H9 (cell line): ENCODE measurements around the gene NAXD. TPM values are rescaled to one million over a fixed set of nuclear protein-coding genes. Genes with fewer than 3 reads are reported as not detected.

Experiments
- DNase-seq: peaks from one replicate; pipeline ENCODE4 v3.0.0-alpha.2; 2017
- H2AFZ ChIP-seq: one replicate; pipeline ENCODE4 v1.6.1; 2013; ENCODE audit warnings: mild to moderate bottlenecking, low read length, control low read depth, moderate library complexity
- H2AK5ac ChIP-seq: 2 replicates; pipeline ENCODE4 v1.6.1; 2013; ENCODE audit warnings: low read length, control low read depth, mixed read lengths; ENCODE audit not compliant: insufficient read length
- H2BK120ac ChIP-seq: one replicate; pipeline ENCODE4 v1.6.1; 2013; ENCODE audit warnings: low read depth, mild to moderate bottlenecking, low read length, control low read depth, inconsistent platforms; ENCODE audit not compliant: poor library complexity, severe bottlenecking
- H2BK12ac ChIP-seq: 2 replicates; pipeline ENCODE4 v1.6.1; 2013; ENCODE audit warnings: low read length, control low read depth, mixed read lengths, low read depth; ENCODE audit not compliant: insufficient read length
- H2BK15ac ChIP-seq: 2 replicates; pipeline ENCODE4 v1.6.1; 2013; ENCODE audit warnings: low read depth, low read length, control low read depth
- H2BK20ac ChIP-seq: one replicate; pipeline ENCODE4 v1.6.1; 2013; ENCODE audit warnings: low read depth, mild to moderate bottlenecking, low read length, control low read depth, inconsistent platforms; ENCODE audit not compliant: poor library complexity, severe bottlenecking
- H2BK5ac ChIP-seq: 2 replicates; pipeline ENCODE4 v1.6.1; 2013; ENCODE audit warnings: low read length, control low read depth, mixed read lengths; ENCODE audit not compliant: insufficient read length
- H3K14ac ChIP-seq: 2 replicates; pipeline ENCODE4 v1.6.1; 2013; ENCODE audit warnings: low read length, control low read depth; ENCODE audit not compliant: insufficient read depth
- H3K18ac ChIP-seq: 2 replicates; pipeline ENCODE4 v1.6.1; 2013; ENCODE audit warnings: low read depth, mild to moderate bottlenecking, mixed read lengths, low read length, control low read depth; ENCODE audit not compliant: insufficient read length
- H3K23ac ChIP-seq: 2 replicates; pipeline ENCODE4 v1.6.1; 2013; ENCODE audit warnings: low read length, control low read depth, mixed read lengths, low read depth; ENCODE audit not compliant: insufficient read length
- H3K23me2 ChIP-seq: 2 replicates; pipeline ENCODE4 v1.6.1; 2013; ENCODE audit warnings: low read depth, mild to moderate bottlenecking, mixed read lengths, low read length, control low read depth; ENCODE audit not compliant: insufficient read length, poor library complexity, severe bottlenecking
- H3K27ac ChIP-seq: 2 replicates; pipeline ENCODE4 v1.5.1; 2013; ENCODE audit warnings: low read length, control low read depth, mixed read lengths, low read depth; ENCODE audit not compliant: insufficient read length
- H3K27me3 ChIP-seq: 2 replicates; pipeline ENCODE4 v1.6.1; 2013; ENCODE audit warnings: low read length, control low read depth, inconsistent platforms; ENCODE audit not compliant: insufficient read depth
- H3K4ac ChIP-seq: 2 replicates; pipeline ENCODE4 v1.6.1; 2013; ENCODE audit warnings: low read depth, mild to moderate bottlenecking, control low read depth, inconsistent platforms, low read length, moderate library complexity
- H3K4me1 ChIP-seq: 2 replicates; pipeline ENCODE4 v1.6.1; 2013; ENCODE audit warnings: low read length, control low read depth, inconsistent platforms; ENCODE audit not compliant: insufficient read depth
- H3K4me2 ChIP-seq: 2 replicates; pipeline ENCODE4 v1.6.1; 2013; ENCODE audit warnings: low read length, control low read depth, mixed read lengths; ENCODE audit not compliant: insufficient read length, insufficient read depth
- H3K56ac ChIP-seq: 2 replicates; pipeline ENCODE4 v1.6.1; 2013; ENCODE audit warnings: low read depth, mild to moderate bottlenecking, mixed read lengths, low read length, control low read depth; ENCODE audit not compliant: insufficient read length
- H3K79me1 ChIP-seq: 2 replicates; pipeline ENCODE4 v1.6.1; 2013; ENCODE audit warnings: low read depth, mild to moderate bottlenecking, moderate library complexity, low read length, control low read depth, inconsistent platforms; ENCODE audit not compliant: insufficient read depth, poor library complexity, severe bottlenecking
- H3K79me2 ChIP-seq: 2 replicates; pipeline ENCODE4 v1.6.1; 2013; ENCODE audit warnings: low read length, control low read depth, inconsistent platforms; ENCODE audit not compliant: insufficient read depth
- H3K9ac ChIP-seq: 2 replicates; pipeline ENCODE4 v1.6.1; 2013; ENCODE audit warnings: low read length, control low read depth, mixed read lengths; ENCODE audit not compliant: insufficient read length; ENCODE audit errors: extremely low read depth
- H3K9me3 ChIP-seq: one replicate; pipeline ENCODE4 v1.6.1; 2013; ENCODE audit warnings: low read depth, low read length, inconsistent platforms; ENCODE audit not compliant: control insufficient read depth
- H3T11ph ChIP-seq: one replicate; pipeline ENCODE4 v1.6.1; 2013; ENCODE audit warnings: mild to moderate bottlenecking, low read length, control low read depth, inconsistent platforms
- H4K20me1 ChIP-seq: one replicate; pipeline ENCODE4 v1.6.1; 2013; ENCODE audit not compliant: control insufficient read depth, insufficient read length, insufficient read depth
- H4K5ac ChIP-seq: 2 replicates; pipeline ENCODE4 v1.6.1; 2013; ENCODE audit warnings: low read depth, mild to moderate bottlenecking, mixed read lengths, low read length, control low read depth; ENCODE audit not compliant: insufficient read length
- H4K8ac ChIP-seq: replicated peaks from 2 replicates; pipeline ENCODE4 v1.6.1; 2013; ENCODE audit warnings: low read length, control low read depth, mixed read lengths, low read depth; ENCODE audit not compliant: insufficient read length
- H4K91ac ChIP-seq: 2 replicates; pipeline ENCODE4 v1.6.1; 2013; ENCODE audit warnings: low read depth, mild to moderate bottlenecking, moderate library complexity, mixed read lengths, low read length, control low read depth; ENCODE audit not compliant: insufficient read length
- H3K27ac Mint-ChIP-seq, 3 experiments: 2 replicates in 2 of 3; 3 replicates in 1 of 3; pipeline ENCODE4 v1.8.0; 2020 to 2021; ENCODE audit warnings: mixed read lengths in 3 of 3, mild to moderate bottlenecking in 1 of 3, moderate library complexity in 1 of 3
- H3K27me3 Mint-ChIP-seq: 2 replicates; pipeline ENCODE4 v1.8.0; 2021; ENCODE audit warnings: low read depth, mild to moderate bottlenecking, moderate library complexity, mixed read lengths
- H3K36me3 Mint-ChIP-seq, 3 experiments: 2 replicates in 2 of 3; 3 replicates in 1 of 3; pipeline ENCODE4 v1.8.0; 2020 to 2021; ENCODE audit warnings: low read depth in 3 of 3, mixed read lengths in 3 of 3; ENCODE audit not compliant: insufficient read depth in 1 of 3
- H3K4me1 Mint-ChIP-seq, 2 experiments: 2 replicates each; pipeline ENCODE4 v1.8.0; 2020; ENCODE audit warnings: mixed read lengths in 2 of 2
- H3K4me3 Mint-ChIP-seq, 2 experiments: 2 replicates in 1 of 2; 3 replicates in 1 of 2; pipeline ENCODE4 v1.8.0; 2020 to 2021; ENCODE audit warnings: mild to moderate bottlenecking in 2 of 2, mixed read lengths in 2 of 2, moderate library complexity in 1 of 2
- H3K9me3 Mint-ChIP-seq, 2 experiments: 2 replicates in 1 of 2; 3 replicates in 1 of 2; pipeline ENCODE4 v1.8.0; 2020; ENCODE audit warnings: mild to moderate bottlenecking in 2 of 2, mixed read lengths in 2 of 2, moderate library complexity in 1 of 2
- CTCF ChIP-seq: fragments of 200-600 bp; sonication (generic); conservative IDR thresholded peaks from 3 replicates; pipeline ENCODE4 v1.8.0; 2021; ENCODE audit warnings: antibody characterized with exemption, mild to moderate bottlenecking
- WGBS: extraction: QIAGEN DNeasy Blood & Tissue Kit; methylation state at CpG from one replicate; pipeline ENCODE4 v1.1.7; 2013; ENCODE audit warnings: missing lambda C conversion rate, low lambda C conversion rate, mixed read lengths; ENCODE audit not compliant: insufficient read length; ENCODE audit errors: extremely low coverage; 5-methylcytosine and 5-hydroxymethylcytosine counted together
- total RNA-seq: library from RNA; stranded (reverse); gene quantifications from 2 replicates; pipeline ENCODE4 v1.2.1, GENCODE V29; 2021

The NAXD gene
- total RNA-seq, 1 experiment from 2014 or later = 25.5 TPM

DNA sequence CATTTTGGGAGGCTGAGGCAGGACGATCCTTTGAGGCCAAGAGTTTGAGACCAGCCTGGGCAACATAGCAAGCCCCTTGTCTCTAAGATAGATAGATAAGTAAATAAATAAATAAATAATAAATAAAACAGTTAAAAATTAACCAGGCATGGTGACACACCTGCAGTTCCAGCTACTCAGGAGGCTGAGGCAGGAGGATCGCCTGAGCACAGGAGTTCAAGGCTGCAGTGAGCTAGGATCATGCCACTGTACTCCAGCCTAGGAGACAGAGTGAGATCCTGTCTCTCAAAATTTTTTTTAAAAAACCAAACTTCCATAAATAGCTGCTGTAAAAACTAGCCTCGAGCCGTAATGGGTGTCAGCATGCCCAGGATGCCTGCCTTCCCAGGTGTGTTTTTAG is 14.4 kb upstream of the NAXD start:
- H3K36me3 Mint-ChIP-seq = no peaks in the 10 kb centered on the region
- no peak for TF ChIP-seq CTCF
- H2BK5ac ChIP-seq = no peak overlapping the region
- H4K20me1 ChIP-seq = no peaks in the 10 kb centered on the region
- no CpG with 5 or more reads among the region's 4 CpGs for WGBS
- no peaks in the 10 kb centered on the region for H3K79me2 ChIP-seq
- no peaks in the 10 kb centered on the region for H3K4me1 ChIP-seq
- H3K79me1 ChIP-seq = no peaks in the 10 kb centered on the region
- H3K4me3 Mint-ChIP-seq = no peak overlapping the region
- no peak overlapping the region for H3T11ph ChIP-seq
- H2BK120ac ChIP-seq = no peak overlapping the region
- H4K5ac ChIP-seq = no peak overlapping the region
- no peak overlapping the region for H3K27ac ChIP-seq
- H2BK12ac ChIP-seq = no peak overlapping the region
- H4K91ac ChIP-seq = no peak overlapping the region
- H3K18ac ChIP-seq = no peak overlapping the region
- no peak overlapping the region for H3K4me2 ChIP-seq
- no peak overlapping the region for H3K4ac ChIP-seq
- no peak overlapping the region for H2BK15ac ChIP-seq
- DNase-seq = no peak
- no peaks in the 10 kb centered on the region for H3K27me3 ChIP-seq
- no peaks in the 10 kb centered on the region for H3K9me3 ChIP-seq
- H3K27ac Mint-ChIP-seq = no peak overlapping the region
- H3K23me2 ChIP-seq = no peaks in the 10 kb centered on the region
- H3K14ac ChIP-seq = no peak overlapping the region
- no peak overlapping the region for H2AFZ ChIP-seq
- H3K56ac ChIP-seq = no peak overlapping the region
- no peak overlapping the region for H2BK20ac ChIP-seq
- H3K23ac ChIP-seq = no peak overlapping the region
- no peak overlapping the region for H2AK5ac ChIP-seq
- H3K27me3 Mint-ChIP-seq = peaks cover 2% of the 10 kb centered on the region; the same call in 1 of the 2 replicates
- peaks cover 0 to 3% of the 10 kb centered on the region in 2 experiments; a peak in 3 of 5 replicates for H3K9me3 Mint-ChIP-seq
- H3K4me1 Mint-ChIP-seq = peaks cover 4 to 11% of the 10 kb centered on the region in 2 experiments; a peak in 3 of 4 replicates
- no peak overlapping the region for H4K8ac ChIP-seq
- no peak overlapping the region for H3K9ac ChIP-seq
